IMR-90 (cell line): Measurements from ENCODE around the gene DNM3. TPM values are rescaled to one million over a fixed set of nuclear protein-coding genes. Genes with fewer than 3 reads are reported as not detected.

Experiments used
- ATAC-seq: fragments of 200-7000 bp; cut with Tn5 transposase; 2 replicates; pipeline ENCODE4 v1.9.1; 2020; ENCODE audit warnings: low read depth, mild to moderate bottlenecking, moderate library complexity
- BruUV-seq: library from RNA; stranded (reverse); fragments of 400-500 nt; replicated peaks from 2 replicates; lab custom pipeline; 2021; lab: Mats Ljungman, UMichigan
- CTCF ChIA-PET: fragments of 300-600 bp; formaldehyde crosslinking; extraction: SDS; loops from one replicate; lab custom pipeline; 2021; ENCODE audit warnings: antibody characterized with exemption; lab: Yijun Ruan, JAX
- POLR2A ChIA-PET: fragments of 300-600 bp; sonication (Branson Sonifier 250); formaldehyde crosslinking; loops from one replicate; lab custom pipeline; 2022; ENCODE audit warnings: antibody characterized with exemption; ENCODE audit not compliant: unreplicated experiment; lab: Charles Lee
- DNase-seq: peaks from one replicate; pipeline ENCODE4 v3.0.0; 2013
- H2AFZ ChIP-seq: replicated peaks from 2 replicates; pipeline ENCODE3; 2013; ENCODE audit warnings: low read length, mild to moderate bottlenecking; ENCODE audit not compliant: poor library complexity
- H2AK5ac ChIP-seq: 2 replicates; pipeline ENCODE4 v1.6.1; 2013; ENCODE audit warnings: low read depth, low read length, inconsistent platforms
- H2AK9ac ChIP-seq: replicated peaks from 2 replicates; pipeline ENCODE3; 2013; ENCODE audit warnings: mild to moderate bottlenecking, low read depth, low read length, moderate library complexity; ENCODE audit not compliant: poor library complexity
- H2BK120ac ChIP-seq: 2 replicates; pipeline ENCODE4 v1.6.1; 2013; ENCODE audit warnings: low read depth, low read length, inconsistent platforms
- H2BK15ac ChIP-seq: 3 replicates; pipeline ENCODE4 v1.6.1; 2013; ENCODE audit warnings: low read depth, low read length, inconsistent platforms
- H2BK20ac ChIP-seq: 2 replicates; pipeline ENCODE4 v1.6.1; 2013; ENCODE audit warnings: low read depth, mild to moderate bottlenecking, inconsistent platforms, low read length, moderate library complexity
- H2BK5ac ChIP-seq: 2 replicates; pipeline ENCODE4 v1.6.1; 2013; ENCODE audit warnings: mild to moderate bottlenecking, low read depth, low read length, inconsistent platforms; ENCODE audit not compliant: poor library complexity, severe bottlenecking
- H3K14ac ChIP-seq: replicated peaks from 2 replicates; pipeline ENCODE4 v1.6.1; 2013; ENCODE audit warnings: low read depth, low read length, inconsistent platforms
- H3K18ac ChIP-seq: 2 replicates; pipeline ENCODE4 v1.6.1; 2013; ENCODE audit warnings: low read depth, low read length, control low read depth
- H3K23ac ChIP-seq: 2 replicates; pipeline ENCODE4 v1.6.1; 2013; ENCODE audit warnings: low read depth, low read length, inconsistent platforms
- H3K27ac ChIP-seq: 2 replicates; pipeline ENCODE4 v1.5.1; 2013; ENCODE audit warnings: mild to moderate bottlenecking, control low read depth, low read length; ENCODE audit not compliant: insufficient read depth
- H3K27me3 ChIP-seq: 2 replicates; pipeline ENCODE4 v1.6.1; 2013; ENCODE audit warnings: low read length; ENCODE audit not compliant: control insufficient read depth, insufficient read depth
- H3K36me3 ChIP-seq: 2 replicates; pipeline ENCODE4 v1.6.1; 2013; ENCODE audit warnings: low read length, mixed read lengths; ENCODE audit not compliant: control insufficient read depth, insufficient read depth
- H3K4ac ChIP-seq: 2 replicates; pipeline ENCODE4 v1.6.1; 2013; ENCODE audit warnings: low read depth, low read length, inconsistent platforms
- H3K4me1 ChIP-seq: 2 replicates; pipeline ENCODE4 v1.6.1; 2013; ENCODE audit warnings: low read length, mixed read lengths; ENCODE audit not compliant: control insufficient read depth, insufficient read depth
- H3K4me2 ChIP-seq: 2 replicates; pipeline ENCODE4 v1.6.1; 2013; ENCODE audit warnings: low read depth, mild to moderate bottlenecking, control low read depth, low read length, moderate library complexity
- H3K4me3 ChIP-seq: 2 replicates; pipeline ENCODE4 v1.5.1; 2013; ENCODE audit warnings: low read depth, mild to moderate bottlenecking, control low read depth, low read length, moderate library complexity; ENCODE audit not compliant: insufficient read depth
- H3K56ac ChIP-seq: 2 replicates; pipeline ENCODE4 v1.6.1; 2013; ENCODE audit warnings: low read length, inconsistent platforms; ENCODE audit not compliant: insufficient read depth; ENCODE audit errors: extremely low read depth
- H3K79me1 ChIP-seq, 2 experiments: 2 replicates each; pipeline ENCODE4 v1.6.1; 2013; ENCODE audit warnings: low read length in 2 of 2, inconsistent platforms in 1 of 2, low read depth in 1 of 2
- H3K9ac ChIP-seq: 2 replicates; pipeline ENCODE4 v1.6.1; 2013; ENCODE audit warnings: low read depth, low read length, control low read depth
- H3K9me1 ChIP-seq: 2 replicates; pipeline ENCODE4 v1.6.1; 2013; ENCODE audit warnings: low read length, inconsistent platforms; ENCODE audit not compliant: insufficient read depth
- H3K9me3 ChIP-seq: 2 replicates; pipeline ENCODE4 v1.6.1; 2013; ENCODE audit warnings: low read length; ENCODE audit not compliant: control insufficient read depth, insufficient read depth
- H4K20me1 ChIP-seq: 2 replicates; pipeline ENCODE4 v1.6.1; 2013; ENCODE audit warnings: low read length, inconsistent platforms; ENCODE audit not compliant: insufficient read depth
- H4K5ac ChIP-seq: 2 replicates; pipeline ENCODE4 v1.6.1; 2013; ENCODE audit warnings: mild to moderate bottlenecking, low read depth, low read length, control low read depth
- H4K8ac ChIP-seq, 2 experiments: 2 replicates each; pipeline ENCODE4 v1.6.1; 2013; ENCODE audit warnings: low read depth in 2 of 2, low read length in 2 of 2, control low read depth in 1 of 2, inconsistent platforms in 1 of 2
- H4K91ac ChIP-seq: 2 replicates; pipeline ENCODE4 v1.6.1; 2013; ENCODE audit warnings: low read depth, low read length, inconsistent platforms; ENCODE audit not compliant: insufficient read depth
- BHLHE40 ChIP-seq: fragments of 150-350 bp; IDR thresholded peaks from 2 replicates; pipeline ENCODE4 v1.6.1; 2016; ENCODE audit warnings: mild to moderate bottlenecking, low read depth, low read length
- CEBPB ChIP-seq: IDR thresholded peaks from 2 replicates; pipeline ENCODE4 v1.6.1; 2012; ENCODE audit warnings: low read depth, low read length, improper control_type of control experiment
- CHD1 ChIP-seq: IDR thresholded peaks from 2 replicates; pipeline ENCODE4 v1.6.1; 2012; ENCODE audit warnings: low read depth, low read length, improper control_type of control experiment
- CTCF ChIP-seq: conservative IDR thresholded peaks from 2 replicates; pipeline ENCODE4 v1.5.1; 2012; ENCODE audit warnings: mild to moderate bottlenecking, low read depth, low read length, improper control_type of control experiment
- FOS ChIP-seq: fragments of 150-350 bp; IDR thresholded peaks from 2 replicates; pipeline ENCODE4 v1.6.1; 2016; ENCODE audit warnings: low read depth, low read length
- MAFK ChIP-seq: IDR thresholded peaks from 2 replicates; pipeline ENCODE4 v1.6.1; 2012; ENCODE audit warnings: low read depth, low read length, improper control_type of control experiment
- MAZ ChIP-seq: IDR thresholded peaks from 2 replicates; pipeline ENCODE4 v1.6.1; 2012; ENCODE audit warnings: low read depth, mild to moderate bottlenecking, low read length, improper control_type of control experiment, moderate library complexity, borderline replicate concordance
- MXI1 ChIP-seq: IDR thresholded peaks from 2 replicates; pipeline ENCODE4 v1.6.1; 2012; ENCODE audit warnings: low read depth, mild to moderate bottlenecking, low read length, moderate library complexity, borderline replicate concordance
- NFE2L2 ChIP-seq: fragments of 150-350 bp; IDR thresholded peaks from 2 replicates; pipeline ENCODE4 v1.6.1; 2016; ENCODE audit warnings: low read depth, mild to moderate bottlenecking, low read length
- POLR2A ChIP-seq: IDR thresholded peaks from 2 replicates; pipeline ENCODE4 v1.6.1; 2012; ENCODE audit warnings: mild to moderate bottlenecking, low read depth, low read length
- RAD21 ChIP-seq: IDR thresholded peaks from 2 replicates; pipeline ENCODE4 v1.6.1; 2012; ENCODE audit warnings: low read length, improper control_type of control experiment
- RFX5 ChIP-seq: IDR thresholded peaks from 2 replicates; pipeline ENCODE4 v1.8.0; 2012; ENCODE audit warnings: low read depth, mild to moderate bottlenecking, low read length, moderate library complexity
- SMC3 ChIP-seq: fragments of 150-350 bp; IDR thresholded peaks from 2 replicates; pipeline ENCODE4 v1.6.1; 2016; ENCODE audit warnings: low read depth, mild to moderate bottlenecking, antibody characterized with exemption, low read length, moderate library complexity
- USF2 ChIP-seq: fragments of 150-350 bp; IDR thresholded peaks from 2 replicates; pipeline ENCODE4 v1.6.1; 2017; ENCODE audit warnings: mild to moderate bottlenecking, antibody characterized with exemption, low read length, low read depth
- WGBS, 2 experiments: methylation state at CpG; one replicate each; pipeline versions ENCODE4 v1.1.5 to v1.1.7; 2013; ENCODE audit warnings: missing lambda C conversion rate in 2 of 2; ENCODE audit not compliant: insufficient read length in 1 of 2; ENCODE audit errors: extremely low coverage in 2 of 2; 5-methylcytosine and 5-hydroxymethylcytosine counted together
- dilution Hi-C: fragments of 300-500 bp; cut with HindIII; formaldehyde crosslinking; loops from one replicate; pipeline ENCODE4 v1.14.3; 2018; ENCODE audit warnings: low sequenced_read_pairs; ENCODE audit not compliant: unreplicated experiment
- in situ Hi-C: fragments of 300-500 bp; cut with MboI; formaldehyde crosslinking; loops from 3 replicates; pipeline ENCODE4 v1.14.3; 2019; ENCODE audit warnings: low sequenced_read_pairs, inconsistent platforms, mixed read lengths
- intact Hi-C: fragments of 100-400 bp; cut with micrococcal nuclease; formaldehyde crosslinking; loops from 2 replicates; pipeline ENCODE4 v1.10.0; 2022
- polyA plus RNA-seq, 3 experiments: library from polyadenylated mRNA; depleted of rRNA; stranded (reverse); fragments of >200 nt; gene quantifications; 2 replicates each; pipeline ENCODE4 v1.2.3, GENCODE V29; 2012; ENCODE audit warnings: low replicate concordance in 1 of 3
- total RNA-seq: library from RNA; depleted of rRNA; stranded (reverse); fragments of >200 nt; gene quantifications from 2 replicates; pipeline ENCODE4 v1.2.3, GENCODE V29; 2012

Gene DNM3
- total and polyA plus RNA-seq, 2 of the 4 experiments (the other 2 are of a cell fraction), result 0.36 TPM

GRCh38 chr1:172431204-172431603, 589.9 kb downstream of the DNM3 start:
- ChIA-PET POLR2A (no interaction called here), CTCF (no interaction called here)
- Histone ChIP-seq H3K14ac (no peak overlapping the region), H2AK5ac (no peak overlapping the region), H3K56ac (no peak overlapping the region), H3K18ac (no peak overlapping the region), H3K27ac (no peak overlapping the region), H3K79me1 (peaks cover 0 to 14% of the 10 kb centered on the region in 2 experiments; a peak in 3 of 4 replicates), H4K20me1 (peaks cover 4% of the 10 kb centered on the region; the same call in 1 of the 2 replicates), H2BK20ac (no peak overlapping the region), H3K4ac (no peak overlapping the region), H4K91ac (no peak overlapping the region), H3K36me3 (no peaks in the 10 kb centered on the region), H2AFZ (no peak overlapping the region), H2BK5ac (no peak overlapping the region), H3K9me3 (no peaks in the 10 kb centered on the region), H4K8ac (no peak overlapping the region), H2BK120ac (no peak overlapping the region), H3K4me1 (no peaks in the 10 kb centered on the region), H3K27me3 (no peaks in the 10 kb centered on the region), H3K4me2 (no peak overlapping the region), H3K9me1 (no peaks in the 10 kb centered on the region), H4K5ac (no peak overlapping the region), H3K23ac (no peak overlapping the region), H3K9ac (no peak overlapping the region), H2BK15ac (no peak overlapping the region), H3K4me3 (no peak overlapping the region), H2AK9ac (no peak overlapping the region)
- dilution Hi-C loops, result no loop called here
- WGBS, 2 experiments, result no CpG with 5 or more reads among the region's 2 CpGs
- no peak for TF ChIP-seq USF2
- no peak for TF ChIP-seq MAFK
- TF ChIP-seq CEBPB, result no peak
- no peak for TF ChIP-seq SMC3
- no peak for TF ChIP-seq BHLHE40
- TF ChIP-seq MAZ, result no peak
- TF ChIP-seq CHD1, result no peak
- no peak for TF ChIP-seq RFX5
- no peak for TF ChIP-seq CTCF
- TF ChIP-seq NFE2L2, result no peak
- no peak for TF ChIP-seq MXI1
- TF ChIP-seq FOS, result no peak
- no peak for TF ChIP-seq POLR2A
- no peak for TF ChIP-seq RAD21
- DNase-seq, result no peak
- intact Hi-C loops, result no loop called here
- BruUV-seq, result no TSS peak
- in situ Hi-C loops, result no loop called here
- ATAC-seq, result no peak
